ENCODE results near the gene TACR3. TPM values are rescaled to one million over a fixed set of nuclear protein-coding genes. Genes with fewer than 3 reads are reported as not detected.
"Not testable (repeated sequence)": the region's sequence is repeated elsewhere in the genome, so short reads cannot be mapped to it uniquely, and the experiment has no call there.

Gene TACR3
- total RNA-seq, 1 donor from 2014 or later, result 0.20 TPM

DNA sequence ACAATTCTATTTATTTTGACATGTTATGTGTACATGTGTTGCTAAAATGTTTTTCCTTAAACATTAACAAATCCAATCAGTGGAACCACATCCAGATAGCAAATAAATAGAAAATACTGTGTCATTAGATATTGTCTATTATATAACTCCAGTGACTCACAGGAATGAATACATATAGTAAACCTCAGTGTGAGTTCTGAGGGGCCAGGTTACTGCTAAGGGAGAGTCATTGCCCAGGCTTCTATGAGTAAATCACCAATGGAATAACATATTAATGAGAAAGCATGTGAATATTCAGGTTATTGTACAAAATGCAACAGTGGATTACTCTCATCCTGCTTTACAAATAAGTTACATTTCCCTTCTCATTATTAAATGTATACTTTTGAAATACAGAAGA, 27.2 kb downstream of the TACR3 start:
- H3K4me3 Mint-ChIP-seq (ENCODE audit: unreplicated experiment), result no peak overlapping the region
- H3K27me3 Mint-ChIP-seq (ENCODE audit: unreplicated experiment), result no peaks in the 10 kb centered on the region
- TF ChIP-seq, protein P1, sequence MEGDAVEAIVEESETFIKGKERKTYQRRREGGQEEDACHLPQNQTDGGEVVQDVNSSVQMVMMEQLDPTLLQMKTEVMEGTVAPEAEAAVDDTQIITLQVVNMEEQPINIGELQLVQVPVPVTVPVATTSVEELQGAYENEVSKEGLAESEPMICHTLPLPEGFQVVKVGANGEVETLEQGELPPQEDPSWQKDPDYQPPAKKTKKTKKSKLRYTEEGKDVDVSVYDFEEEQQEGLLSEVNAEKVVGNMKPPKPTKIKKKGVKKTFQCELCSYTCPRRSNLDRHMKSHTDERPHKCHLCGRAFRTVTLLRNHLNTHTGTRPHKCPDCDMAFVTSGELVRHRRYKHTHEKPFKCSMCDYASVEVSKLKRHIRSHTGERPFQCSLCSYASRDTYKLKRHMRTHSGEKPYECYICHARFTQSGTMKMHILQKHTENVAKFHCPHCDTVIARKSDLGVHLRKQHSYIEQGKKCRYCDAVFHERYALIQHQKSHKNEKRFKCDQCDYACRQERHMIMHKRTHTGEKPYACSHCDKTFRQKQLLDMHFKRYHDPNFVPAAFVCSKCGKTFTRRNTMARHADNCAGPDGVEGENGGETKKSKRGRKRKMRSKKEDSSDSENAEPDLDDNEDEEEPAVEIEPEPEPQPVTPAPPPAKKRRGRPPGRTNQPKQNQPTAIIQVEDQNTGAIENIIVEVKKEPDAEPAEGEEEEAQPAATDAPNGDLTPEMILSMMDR (IDR thresholded peaks at IDR 0.05; ENCODE audit: partially characterized antibody, unreplicated experiment), result no peak
- H3K9me3 Mint-ChIP-seq (ENCODE audit: unreplicated experiment), result no peaks in the 10 kb centered on the region
- no peak for DNase-seq
- no peaks in the 10 kb centered on the region for H3K36me3 Mint-ChIP-seq (ENCODE audit: unreplicated experiment)
- no peaks in the 10 kb centered on the region for H3K4me1 Mint-ChIP-seq (ENCODE audit: low read depth, unreplicated experiment)
- H3K27ac Mint-ChIP-seq (ENCODE audit: unreplicated experiment), result no peak overlapping the region

DNA sequence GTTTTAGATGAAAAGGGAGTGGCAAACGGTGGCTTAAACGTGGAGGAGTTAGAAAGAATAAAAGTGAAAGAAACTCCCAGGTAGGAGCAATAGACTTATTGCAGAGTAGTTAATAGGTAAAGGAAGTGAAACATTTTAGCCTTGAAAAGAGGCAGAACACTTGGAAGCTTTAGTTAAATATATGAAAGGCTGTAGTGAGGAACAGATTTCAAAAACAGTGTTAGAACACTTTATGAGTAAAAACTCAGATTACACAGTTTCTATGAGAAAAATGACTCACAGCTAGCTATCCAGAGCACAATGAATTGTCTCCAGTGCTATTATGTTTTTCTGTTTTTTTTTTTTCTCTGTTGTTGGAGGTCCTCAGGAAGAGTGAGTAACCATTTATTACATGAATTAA, 45.8 kb downstream of the TACR3 start:
- no peak for DNase-seq
- H3K36me3 Mint-ChIP-seq (ENCODE audit: unreplicated experiment), result no peaks in the 10 kb centered on the region
- no peak overlapping the region for H3K27ac Mint-ChIP-seq (ENCODE audit: unreplicated experiment)
- no peaks in the 10 kb centered on the region for H3K4me1 Mint-ChIP-seq (ENCODE audit: low read depth, unreplicated experiment)
- TF ChIP-seq, protein P1 (IDR thresholded peaks at IDR 0.05; ENCODE audit: partially characterized antibody, unreplicated experiment), result no peak
- no peaks in the 10 kb centered on the region for H3K9me3 Mint-ChIP-seq (ENCODE audit: unreplicated experiment)
- no peaks in the 10 kb centered on the region for H3K27me3 Mint-ChIP-seq (ENCODE audit: unreplicated experiment)
- no peak overlapping the region for H3K4me3 Mint-ChIP-seq (ENCODE audit: unreplicated experiment)

- DNase-seq; H3K27me3 Mint-ChIP-seq (ENCODE audit: unreplicated experiment); H3K4me3 Mint-ChIP-seq (ENCODE audit: unreplicated experiment); H3K27ac Mint-ChIP-seq (ENCODE audit: unreplicated experiment); H3K36me3 Mint-ChIP-seq (ENCODE audit: unreplicated experiment); H3K9me3 Mint-ChIP-seq (ENCODE audit: unreplicated experiment); H3K4me1 Mint-ChIP-seq (ENCODE audit: low read depth, unreplicated experiment): not testable (repeated sequence)
Measured at GRCh38 chr4:103666764-103667163, 53.0 kb downstream of the TACR3 start.

DNA sequence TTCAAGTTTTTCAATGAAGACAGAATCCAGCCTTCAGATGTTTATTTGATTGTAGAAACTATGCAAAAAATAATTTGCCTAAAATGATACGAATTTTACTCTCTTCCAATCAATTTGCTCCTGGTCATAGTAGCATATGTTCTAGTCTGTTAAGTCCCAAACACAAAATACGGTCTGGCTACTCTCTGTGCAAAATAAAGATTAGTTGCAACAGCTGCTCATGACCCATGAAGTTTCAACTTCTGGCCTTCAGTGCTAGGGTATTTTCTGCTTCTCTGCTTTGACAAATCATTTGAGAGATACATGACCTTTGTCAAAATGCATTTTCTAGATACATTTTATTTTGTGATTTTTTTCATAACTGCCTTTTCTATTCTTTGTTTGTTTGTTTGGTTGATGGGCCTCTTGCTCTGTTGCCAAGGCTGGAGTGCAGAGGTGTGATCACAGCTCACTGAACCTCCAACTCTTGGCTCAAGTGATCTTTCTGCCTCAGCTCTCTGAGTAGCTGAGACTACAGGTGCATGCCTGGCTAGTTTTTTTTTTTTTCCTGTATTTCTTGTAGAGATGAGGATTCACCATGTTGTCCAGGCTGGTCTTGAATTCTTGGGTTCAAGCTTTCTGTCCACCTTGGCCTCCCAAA, 55.2 kb downstream of the TACR3 start:
- TF ChIP-seq, protein P1 (IDR thresholded peaks at IDR 0.05; ENCODE audit: partially characterized antibody, unreplicated experiment), result no peak
- no peaks in the 10 kb centered on the region for H3K9me3 Mint-ChIP-seq (ENCODE audit: unreplicated experiment)
- no peaks in the 10 kb centered on the region for H3K27me3 Mint-ChIP-seq (ENCODE audit: unreplicated experiment)
- no peak for DNase-seq
- H3K27ac Mint-ChIP-seq (ENCODE audit: unreplicated experiment), result no peak overlapping the region
- no peak overlapping the region for H3K4me3 Mint-ChIP-seq (ENCODE audit: unreplicated experiment)
- H3K4me1 Mint-ChIP-seq (ENCODE audit: low read depth, unreplicated experiment), result no peaks in the 10 kb centered on the region
- H3K36me3 Mint-ChIP-seq (ENCODE audit: unreplicated experiment), result no peaks in the 10 kb centered on the region

DNA sequence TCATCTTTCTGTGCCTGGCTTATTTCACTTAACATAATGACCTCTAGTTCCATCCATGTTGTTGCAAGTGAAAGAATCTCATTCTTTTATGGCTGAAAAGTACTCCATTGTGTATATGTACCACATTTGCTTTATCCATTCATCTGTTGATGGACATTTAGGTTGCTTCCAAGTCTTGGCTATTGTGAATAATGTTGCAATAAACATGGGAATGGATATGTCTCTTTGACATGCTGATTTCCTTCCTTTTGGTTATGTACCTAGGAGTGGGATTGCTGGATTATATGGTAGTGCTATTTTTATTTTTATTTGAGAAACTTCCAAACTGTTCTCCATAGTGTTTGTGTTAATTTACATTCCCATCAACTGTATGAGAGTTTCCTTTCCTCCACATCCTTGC, 71.2 kb downstream of the TACR3 start:
- no peak for DNase-seq
- Mint-ChIP-seq H3K27me3 (ENCODE audit: unreplicated experiment) (no peaks in the 10 kb centered on the region), H3K9me3 (ENCODE audit: unreplicated experiment) (peaks cover 3% of the 10 kb centered on the region), H3K36me3 (ENCODE audit: unreplicated experiment) (no peaks in the 10 kb centered on the region), H3K27ac (ENCODE audit: unreplicated experiment) (no peak overlapping the region), H3K4me3 (ENCODE audit: unreplicated experiment) (no peak overlapping the region), H3K4me1 (ENCODE audit: low read depth, unreplicated experiment) (no peaks in the 10 kb centered on the region)
- TF ChIP-seq, protein P1 (IDR thresholded peaks at IDR 0.05; ENCODE audit: partially characterized antibody, unreplicated experiment), result no peak
